GM10847 (cell line): ENCODE results near the gene SYNJ2.

Source experiments
- POLR2A ChIP-seq: IDR thresholded peaks from 2 replicates; pipeline ENCODE4 v1.6.1; 2011; ENCODE audit not compliant: insufficient read length; ENCODE audit errors: extremely low read depth

SYNJ2 gene

GRCh38 chr6:158000530-158001307 lies 19.1 kb downstream of the SYNJ2 start:
- no peak for TF ChIP-seq POLR2A

DNA sequence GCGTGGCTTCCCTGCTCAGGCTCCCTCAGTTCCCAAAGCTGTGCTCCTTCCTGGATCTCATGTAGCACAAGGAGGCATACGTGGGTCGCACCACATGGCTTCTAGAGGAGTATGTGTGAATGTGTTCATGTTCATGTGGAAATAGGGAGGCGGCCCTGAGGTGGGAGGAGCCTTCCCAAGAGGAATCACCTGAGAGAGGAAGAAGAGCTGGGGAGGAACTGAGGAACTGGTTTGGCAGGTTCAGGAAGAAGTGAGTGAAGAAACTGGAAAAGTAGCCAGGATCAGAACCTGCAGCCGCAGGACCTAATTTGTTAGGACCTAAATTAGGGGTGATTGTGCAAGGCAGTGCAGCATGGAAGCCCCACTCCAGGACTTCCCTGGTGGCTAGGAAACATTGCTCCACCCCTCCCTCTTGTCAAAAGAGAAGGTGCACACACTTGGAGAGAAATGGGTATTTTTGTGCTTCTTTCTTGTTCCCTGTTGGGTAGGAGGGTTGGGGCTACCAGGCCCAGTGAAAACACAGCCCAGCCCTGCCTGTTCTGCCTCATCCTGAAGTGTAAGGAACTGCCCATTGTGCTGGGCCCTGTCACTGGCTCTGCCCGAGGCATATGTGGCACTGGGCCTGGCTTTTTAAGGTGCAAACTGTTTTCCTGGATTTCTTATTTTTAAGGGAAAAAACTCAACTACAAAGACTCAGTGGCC lies 20.7 kb downstream of the SYNJ2 start:
- no peak for TF ChIP-seq POLR2A

DNA sequence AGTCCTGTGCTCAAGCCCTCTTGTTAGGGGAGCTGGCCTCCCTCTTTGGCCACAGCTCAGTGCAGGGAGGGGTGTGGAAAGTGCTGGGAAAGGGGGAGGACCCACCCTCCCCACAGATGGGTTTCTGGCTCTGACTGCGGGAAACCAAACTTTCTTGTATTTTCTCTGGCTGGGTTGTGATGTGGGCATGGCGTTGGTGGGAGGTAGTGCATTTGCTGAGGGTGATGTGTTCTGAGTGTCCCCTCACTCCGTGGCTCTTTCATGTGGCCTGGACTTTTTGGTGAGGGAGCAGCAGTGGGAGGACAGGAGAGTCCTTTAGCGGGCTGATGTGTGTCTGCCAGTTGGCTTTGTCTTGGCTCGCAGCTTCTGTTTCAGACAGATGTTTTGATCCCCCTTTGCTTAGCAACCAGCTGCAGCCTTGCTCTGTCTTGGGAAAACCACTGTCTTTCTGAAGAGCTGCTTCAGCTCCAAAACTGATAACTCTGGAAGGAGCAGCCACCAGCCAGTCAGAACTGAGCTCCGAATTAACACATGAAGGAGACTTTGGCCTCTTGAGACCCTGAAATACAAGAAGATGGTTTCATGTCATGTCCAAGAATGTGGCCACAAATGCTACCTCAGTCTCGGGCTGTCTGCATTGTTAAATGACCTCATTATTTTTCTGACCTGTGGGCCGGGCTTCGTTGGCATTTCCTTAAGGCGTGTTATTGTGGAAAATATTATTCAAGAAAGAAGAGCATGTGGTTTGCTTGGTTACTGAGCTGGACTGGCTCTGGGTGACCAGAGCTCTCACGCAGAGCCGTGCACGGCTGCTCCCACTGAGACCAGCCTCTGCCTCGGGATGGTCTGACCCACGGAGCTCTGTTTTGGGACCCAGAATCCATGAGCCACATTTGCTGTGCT lies 21.5 kb downstream of the SYNJ2 start:
- TF ChIP-seq POLR2A, result no peak

DNA sequence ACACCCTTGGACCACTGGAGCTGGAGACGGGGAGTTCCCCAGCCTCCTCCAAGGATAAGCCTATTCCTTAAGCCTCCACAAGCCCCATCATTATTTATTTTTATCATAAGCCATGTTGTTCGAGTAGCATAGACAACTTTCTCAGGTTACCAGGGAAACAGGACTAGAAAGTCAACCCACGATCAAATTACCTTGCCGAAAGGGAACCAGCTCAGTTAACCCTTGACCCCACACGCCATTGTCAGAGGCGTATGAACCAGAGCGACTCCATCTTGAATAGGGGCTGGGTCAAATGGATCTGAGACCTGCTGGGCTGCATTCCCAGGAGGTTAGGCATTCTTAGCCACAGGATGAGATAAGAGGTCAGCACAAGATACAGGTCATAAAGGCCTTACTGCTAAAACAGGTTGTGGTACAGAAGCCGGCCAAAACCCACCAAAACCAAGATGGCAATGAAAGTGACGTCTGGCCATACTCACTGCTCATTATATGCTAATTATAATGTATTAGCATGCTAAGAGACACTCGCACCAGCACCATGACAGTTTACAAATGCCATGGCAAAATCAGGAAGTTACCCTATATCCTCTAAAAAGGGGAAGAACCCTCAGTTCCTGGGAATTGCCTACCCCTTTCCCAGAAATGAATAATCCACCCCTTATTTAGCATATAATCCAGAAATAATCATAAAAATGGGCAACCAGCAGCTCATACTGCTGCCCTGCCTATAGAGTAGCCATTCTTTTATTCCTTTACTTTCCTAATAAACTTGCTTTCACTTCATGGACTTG lies 22.4 kb downstream of the SYNJ2 start:
- no peak for TF ChIP-seq POLR2A

DNA sequence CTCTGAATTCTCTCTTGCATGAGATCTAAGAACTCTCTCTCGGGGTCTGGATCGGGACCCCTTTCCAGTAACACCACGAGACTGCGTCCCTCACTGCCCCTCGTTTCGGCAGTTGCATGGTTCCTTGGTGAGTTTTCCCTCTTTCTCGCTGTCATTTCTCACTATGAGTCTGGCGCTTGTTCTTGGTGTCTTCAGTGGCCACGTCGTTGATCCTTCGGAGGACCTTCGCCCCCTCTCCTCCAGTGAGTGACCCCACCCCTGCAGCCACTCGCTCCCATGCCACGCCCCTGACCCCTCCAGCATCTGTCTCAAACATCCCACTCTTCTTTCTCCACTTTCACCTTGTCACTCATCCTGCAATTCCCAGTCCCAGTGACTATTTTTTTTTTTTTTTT lies 23.0 kb downstream of the SYNJ2 start:
- TF ChIP-seq POLR2A, result no peak

GRCh38 chr6:158005626-158006180 lies 24.0 kb downstream of the SYNJ2 start:
- TF ChIP-seq POLR2A, result no peak

- no peak for TF ChIP-seq POLR2A
Measured at GRCh38 chr6:158006331-158006730, 24.7 kb downstream of the SYNJ2 start.

DNA sequence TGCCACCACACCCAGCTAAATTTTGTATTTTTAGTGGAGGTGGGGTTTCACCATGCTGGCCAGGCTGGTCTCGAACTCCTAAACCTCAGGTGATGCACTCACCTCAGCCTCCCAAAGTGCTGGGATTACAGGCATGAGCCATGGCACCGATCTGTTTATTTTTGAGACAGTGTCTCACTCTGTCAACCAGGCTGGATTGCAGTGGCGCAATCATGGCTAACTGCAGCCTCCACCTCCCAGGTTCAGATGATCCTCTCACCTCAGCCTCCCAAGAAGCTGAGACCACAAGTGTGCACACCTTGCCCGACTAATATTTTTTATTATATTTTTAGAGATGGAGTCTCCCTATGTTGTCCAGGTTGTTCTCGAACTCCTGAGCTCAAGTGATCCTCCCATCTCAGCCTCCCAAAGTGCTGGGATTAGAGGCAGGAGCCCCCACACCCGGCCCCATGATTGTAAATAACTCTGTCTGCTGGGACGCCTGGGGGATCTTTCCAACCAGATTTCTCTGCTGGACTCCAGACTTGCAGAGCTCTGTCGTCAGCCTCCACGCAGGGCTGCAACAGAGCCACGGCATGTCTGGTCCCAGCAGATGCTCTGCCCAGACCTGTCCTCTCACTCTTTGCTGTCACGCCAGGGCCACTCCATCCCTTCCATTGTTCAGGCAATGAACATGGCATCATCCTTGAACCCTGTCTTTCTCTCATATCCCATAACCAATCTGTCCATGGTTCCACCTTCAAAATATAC lies 25.3 kb downstream of the SYNJ2 start:
- no peak for TF ChIP-seq POLR2A

DNA sequence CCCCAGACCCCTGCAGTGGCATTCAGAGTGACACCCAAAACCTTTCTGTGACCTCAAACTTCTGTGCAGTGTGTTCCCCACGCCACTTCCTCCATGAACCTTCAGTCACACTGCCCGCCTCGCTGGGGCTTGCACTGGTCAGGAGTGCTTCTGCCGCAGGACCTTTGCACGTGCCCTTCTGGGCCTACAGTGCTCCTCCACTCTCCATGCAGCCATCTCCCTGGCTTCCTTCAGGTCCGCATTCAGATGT lies 27.1 kb downstream of the SYNJ2 start:
- TF ChIP-seq POLR2A, result no peak

GRCh38 chr6:158009114-158009891 lies 27.6 kb downstream of the SYNJ2 start:
- no peak for TF ChIP-seq POLR2A

DNA sequence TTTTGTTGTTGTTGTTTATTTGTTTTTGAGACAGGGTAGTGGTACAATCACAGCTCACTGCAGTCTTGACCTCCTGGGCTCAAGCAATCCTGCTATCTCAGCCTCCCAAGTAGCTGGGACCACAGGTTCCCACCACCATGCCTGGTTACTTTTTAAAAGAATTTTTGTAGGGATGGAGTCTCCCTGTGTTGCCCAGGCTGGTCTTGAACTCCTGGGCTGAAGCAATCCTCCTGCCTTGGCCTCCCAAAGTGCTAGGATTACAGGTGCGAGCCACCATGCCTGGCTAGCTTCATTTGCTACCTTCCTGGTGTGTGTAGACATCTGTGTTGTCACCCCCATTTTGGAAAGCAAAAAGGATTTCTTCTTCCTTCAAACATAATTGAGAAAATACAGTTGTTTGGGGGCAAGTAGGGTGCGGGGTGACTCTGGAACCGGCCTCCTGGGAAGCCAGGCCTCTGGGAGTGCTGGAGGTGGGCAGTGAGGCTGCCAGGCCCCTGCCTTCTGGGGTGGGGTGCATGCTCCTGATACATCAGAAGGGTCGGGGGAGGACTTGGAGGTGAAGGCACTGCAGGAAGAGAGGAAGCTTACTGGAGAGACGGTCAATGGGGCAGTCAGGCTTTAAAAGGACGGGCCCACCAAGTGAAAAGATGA lies 28.4 kb downstream of the SYNJ2 start:
- no peak for TF ChIP-seq POLR2A

- no peak for TF ChIP-seq POLR2A
Measured at GRCh38 chr6:158010591-158011477, 29.2 kb downstream of the SYNJ2 start.
